Fibroblast of skin of left biceps (primary cell): ENCODE data around the gene AK5.
"Not testable (repeated sequence)": the region's sequence is repeated elsewhere in the genome, so short reads cannot be mapped to it uniquely, and the experiment has no call there.

Experiments
- DNase-seq, 2 experiments: peaks; one replicate each; pipeline ENCODE4 v3.0.0-alpha.2; 2013; ENCODE audit warnings: low read depth in 2 of 2

Gene AK5

DNA sequence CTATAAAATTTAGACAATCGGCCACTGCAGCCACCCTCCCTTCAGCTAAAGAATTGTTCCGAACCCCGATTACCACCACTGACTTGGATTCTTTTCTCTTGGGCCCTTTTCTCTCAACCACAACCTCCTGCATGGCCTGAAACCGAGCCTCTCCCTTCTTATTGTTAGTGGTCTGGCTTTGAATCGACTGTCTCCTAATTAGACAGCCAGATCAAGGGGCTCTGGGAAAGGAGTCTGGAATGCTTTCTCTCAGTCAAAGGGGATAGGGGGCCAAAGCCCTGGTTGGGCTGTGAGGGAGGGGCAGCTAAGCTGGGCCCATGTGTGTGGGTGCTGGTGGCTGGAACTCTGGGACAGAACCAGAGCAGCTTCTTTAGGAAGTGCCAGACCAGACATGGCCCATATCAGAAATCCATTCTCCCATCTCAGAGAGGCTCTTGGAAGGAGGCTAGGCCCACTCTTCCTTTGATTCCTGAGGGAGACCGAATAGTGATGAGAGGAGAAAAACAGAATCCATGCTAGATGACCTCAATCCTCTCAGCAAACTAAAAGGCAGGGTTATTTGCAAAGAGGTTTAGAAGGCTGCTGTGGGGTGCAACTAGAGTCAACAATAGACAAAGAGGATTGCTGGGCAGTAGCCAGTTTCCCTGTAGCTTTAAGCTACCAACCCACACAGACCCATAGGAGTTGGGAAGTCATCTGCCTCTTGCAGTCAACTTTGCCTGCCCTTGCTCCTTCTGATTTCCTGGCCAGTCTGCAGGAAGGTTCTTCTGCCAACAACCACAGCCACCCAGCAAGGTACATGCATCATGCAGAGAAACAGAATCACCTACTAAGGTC, 117.6 kb downstream of the AK5 start:
- DNase-seq, result no peak

GRCh38 chr1:77400781-77401180, 119.0 kb downstream of the AK5 start:
- no peak for DNase-seq

DNA sequence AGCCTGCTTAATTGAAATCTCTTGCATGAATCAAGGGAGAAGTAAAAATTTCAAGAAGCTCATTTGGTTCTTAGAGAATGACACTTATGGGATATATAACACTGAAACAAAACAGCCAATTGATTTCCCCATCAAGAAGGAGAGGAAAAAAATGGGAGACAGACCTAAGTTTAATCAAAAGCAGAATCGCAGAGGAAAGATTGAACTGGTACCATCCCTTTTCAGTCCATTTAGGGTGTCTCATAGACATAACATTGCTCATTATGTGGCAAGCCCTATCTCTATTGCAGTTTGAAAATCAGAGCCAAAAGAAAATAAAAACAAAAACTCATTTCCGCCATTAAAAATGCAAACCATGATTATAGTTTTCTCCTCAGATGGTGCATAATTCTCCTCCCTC, 119.6 kb downstream of the AK5 start:
- DNase-seq, result no peak

DNA sequence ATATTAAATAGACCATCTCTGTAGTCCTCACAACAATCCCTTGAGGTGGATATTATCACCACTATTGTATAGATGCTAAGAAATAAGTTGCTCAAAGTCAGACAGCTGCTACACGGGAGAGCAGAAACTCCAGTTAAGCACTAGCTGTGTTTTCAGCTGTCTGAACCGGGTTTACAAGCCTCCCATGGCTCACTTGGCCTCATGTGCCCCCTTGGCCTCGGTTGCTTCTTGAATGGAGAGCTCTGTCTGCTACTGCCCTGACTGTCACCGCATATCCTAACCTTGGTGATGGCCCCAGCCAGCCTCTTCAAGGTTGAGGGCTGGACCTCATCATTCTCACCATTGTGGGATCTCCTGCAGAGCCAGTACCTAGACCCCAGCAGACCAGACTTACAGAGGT, 123.4 kb downstream of the AK5 start:
- no peak for DNase-seq

DNA sequence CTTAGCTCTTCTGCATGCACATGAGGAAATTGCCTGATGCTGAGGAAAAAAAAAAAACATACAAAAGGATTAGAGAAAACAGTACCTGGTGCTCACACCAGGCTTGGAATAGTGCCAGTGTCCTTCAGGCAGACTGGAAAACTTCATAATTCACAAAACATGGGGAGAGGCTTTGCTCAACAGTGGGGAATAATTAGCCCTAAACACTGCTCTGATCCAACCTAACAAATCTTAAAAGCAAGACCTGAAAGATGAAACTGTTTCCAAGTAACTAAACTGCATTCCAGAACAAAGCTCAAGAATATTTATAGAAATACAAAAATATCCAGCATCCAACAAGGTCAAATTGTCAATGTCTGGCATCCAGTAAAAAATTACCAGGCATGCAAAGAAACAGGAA, 124.8 kb downstream of the AK5 start:
- DNase-seq, result no peak

DNA sequence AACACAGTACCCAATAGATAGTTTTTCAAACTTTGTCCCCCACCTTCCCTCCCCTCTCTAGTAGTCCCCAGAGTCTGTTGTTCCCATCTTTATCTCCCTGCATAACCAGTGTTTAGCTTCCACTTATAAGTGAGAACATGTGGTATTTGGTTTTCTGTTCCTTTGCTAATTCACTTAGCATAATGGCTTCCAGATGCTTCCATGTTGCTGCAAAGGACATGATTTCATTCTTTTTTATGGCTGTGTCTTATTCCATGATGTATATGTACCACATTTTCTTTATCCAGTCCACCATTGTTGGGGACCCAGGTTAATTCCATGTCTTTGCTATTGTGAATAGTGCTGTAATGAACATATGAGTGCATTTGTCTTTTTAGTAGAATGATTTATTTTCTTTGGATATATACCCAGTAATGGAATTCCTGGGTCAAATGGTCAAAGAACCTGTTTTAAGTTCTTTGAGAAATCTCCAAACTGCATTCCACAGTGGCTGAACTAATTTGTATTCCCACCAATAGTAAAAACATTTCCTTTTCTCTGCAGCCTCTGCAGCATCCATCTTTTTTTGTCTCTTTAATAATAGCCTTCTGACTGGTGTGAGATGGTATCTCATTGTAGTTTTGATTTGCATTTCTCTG, 126.0 kb downstream of the AK5 start:
- DNase-seq, result no peak

DNA sequence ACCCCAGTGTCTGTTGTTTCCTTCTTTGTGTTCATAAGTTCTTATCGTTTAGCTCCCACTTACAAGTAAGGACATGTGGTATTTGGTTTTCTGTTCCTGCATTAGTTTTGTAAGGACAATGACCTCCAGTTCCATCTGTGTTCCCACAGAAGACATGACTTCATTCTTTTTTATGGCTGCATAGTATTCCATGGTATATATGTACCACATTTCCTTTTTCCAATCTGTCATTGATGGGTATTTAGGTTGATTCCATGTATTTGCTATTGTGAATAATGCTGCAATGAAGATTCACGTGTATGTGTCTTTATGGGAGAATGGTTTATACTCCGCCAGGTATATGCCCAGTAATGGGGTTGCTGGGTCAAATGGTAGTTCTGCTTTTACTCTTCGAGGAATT, 127.1 kb downstream of the AK5 start:
- DNase-seq, result not testable (repeated sequence)

GRCh38 chr1:77412069-77412819, 130.4 kb downstream of the AK5 start:
- DNase-seq, result no peak

GRCh38 chr1:77412820-77413530, 131.2 kb downstream of the AK5 start:
- DNase-seq, result no peak

DNA sequence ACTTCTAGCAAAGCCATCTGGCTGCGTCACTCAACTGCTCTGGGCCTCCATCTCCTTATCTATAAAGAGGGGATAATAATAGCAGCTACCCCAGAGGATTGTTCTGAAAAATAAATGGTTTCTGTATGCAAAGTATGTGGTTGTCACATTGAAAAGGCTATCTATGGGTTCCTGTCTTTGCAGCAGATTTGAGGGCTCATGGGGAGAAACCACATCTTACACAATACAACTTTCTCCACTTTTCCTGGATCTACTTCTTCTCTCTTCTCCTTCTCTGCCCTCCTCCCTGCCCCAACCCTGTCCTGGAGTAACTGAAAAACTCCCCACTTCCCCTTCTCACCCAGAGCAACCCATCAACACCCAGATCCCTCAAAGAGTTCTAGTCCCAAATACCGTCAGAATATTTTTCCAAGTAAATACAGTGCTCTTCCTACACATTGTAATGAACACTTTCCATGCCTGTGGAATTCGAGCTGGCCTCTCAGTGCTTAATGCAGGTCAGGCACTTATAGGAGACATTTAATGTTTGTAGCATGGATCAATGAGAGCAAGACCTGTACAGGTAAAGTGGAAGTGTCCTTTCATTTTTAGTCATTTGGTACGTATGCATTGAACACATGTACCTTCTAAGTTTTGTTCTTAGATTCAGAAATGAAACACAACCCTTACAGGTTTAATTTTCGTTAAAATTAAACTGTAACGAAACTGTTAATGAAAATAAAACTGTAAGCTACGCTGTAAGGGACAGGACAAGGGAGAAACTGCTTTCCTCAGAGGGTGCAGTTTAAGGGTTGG, 131.9 kb downstream of the AK5 start:
- DNase-seq, result no peak

GRCh38 chr1:77415579-77415978, 133.8 kb downstream of the AK5 start:
- DNase-seq, result no peak

DNA sequence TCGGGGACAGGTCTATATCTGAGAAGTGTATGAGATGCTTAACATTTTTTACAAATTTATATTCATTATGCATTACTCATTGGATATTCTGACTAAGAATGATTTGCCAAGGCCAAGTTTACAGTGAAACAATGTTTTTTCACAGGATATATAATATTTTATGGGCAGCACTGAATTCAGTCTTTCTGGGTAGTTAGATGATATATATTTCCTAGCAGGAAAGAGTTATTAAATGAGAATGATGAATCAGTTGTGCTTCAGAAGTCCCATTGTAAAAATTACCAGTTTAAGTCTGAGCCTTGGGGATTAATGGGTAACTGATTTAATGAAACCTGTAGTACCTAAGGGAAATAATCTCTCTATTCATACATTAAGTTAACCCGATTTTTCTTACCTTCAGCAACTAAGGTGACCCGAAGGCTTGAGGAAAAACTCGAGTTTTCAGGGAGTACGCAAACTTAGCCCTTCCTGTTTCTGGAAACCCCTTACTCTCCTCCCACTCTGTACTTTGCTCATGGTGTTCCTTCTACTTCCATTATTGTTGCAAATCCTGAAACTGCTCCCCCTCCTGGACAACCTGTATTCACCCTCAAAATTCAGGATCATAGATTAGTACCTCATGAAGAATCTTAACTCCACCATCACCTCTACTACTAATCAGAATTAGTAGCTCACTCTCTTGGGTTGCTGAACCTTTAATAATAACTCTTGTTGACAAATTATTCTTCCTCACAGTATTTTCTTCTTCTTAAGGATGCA, 135.1 kb downstream of the AK5 start:
- DNase-seq, result no peak

GRCh38 chr1:77418055-77418454, 136.2 kb downstream of the AK5 start:
- not testable (repeated sequence) for DNase-seq

GRCh38 chr1:77421504-77422233, 139.8 kb downstream of the AK5 start:
- DNase-seq, result no peak

GRCh38 chr1:77424236-77424635, 142.4 kb downstream of the AK5 start:
- no peak for DNase-seq

DNA sequence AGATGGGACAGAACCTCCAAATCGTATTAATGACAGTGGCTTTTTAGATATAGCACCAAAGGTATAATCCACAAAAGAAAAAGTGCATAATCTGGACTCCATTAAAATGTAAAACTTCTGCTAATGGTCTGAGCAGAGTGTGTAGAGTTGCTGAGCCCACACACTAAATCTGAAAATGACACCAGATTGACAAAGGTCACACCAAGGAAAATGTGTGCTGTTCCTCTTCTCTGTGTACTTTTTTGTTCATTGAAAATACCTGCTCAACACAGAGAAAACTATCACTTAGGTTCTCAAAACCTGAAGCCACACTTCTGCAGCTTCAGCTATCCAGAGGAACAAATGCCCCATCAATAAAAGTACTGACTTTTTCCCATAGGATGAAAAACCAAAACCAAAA, 146.2 kb downstream of the AK5 start:
- DNase-seq, result no peak

- no peak for DNase-seq
Measured at GRCh38 chr1:77430966-77431690, 149.3 kb downstream of the AK5 start.

DNA sequence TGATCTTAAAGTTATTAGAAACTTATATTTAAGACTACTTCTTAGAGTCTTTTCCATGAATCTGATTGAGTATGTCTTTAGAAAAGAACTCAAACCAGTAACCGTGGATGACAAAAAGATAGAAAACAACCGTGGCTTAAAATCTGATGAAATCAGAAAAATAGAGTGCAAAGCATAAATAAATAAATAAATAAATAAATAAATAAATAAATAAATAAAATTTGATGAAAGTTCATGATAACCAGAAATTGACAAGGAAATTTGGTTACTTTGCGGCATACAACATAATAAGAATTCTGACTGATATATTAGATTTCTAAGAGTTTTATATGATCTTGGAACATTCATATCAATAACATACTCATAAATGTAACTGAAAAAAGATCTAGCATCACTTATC, 152.1 kb downstream of the AK5 start:
- no peak for DNase-seq

DNA sequence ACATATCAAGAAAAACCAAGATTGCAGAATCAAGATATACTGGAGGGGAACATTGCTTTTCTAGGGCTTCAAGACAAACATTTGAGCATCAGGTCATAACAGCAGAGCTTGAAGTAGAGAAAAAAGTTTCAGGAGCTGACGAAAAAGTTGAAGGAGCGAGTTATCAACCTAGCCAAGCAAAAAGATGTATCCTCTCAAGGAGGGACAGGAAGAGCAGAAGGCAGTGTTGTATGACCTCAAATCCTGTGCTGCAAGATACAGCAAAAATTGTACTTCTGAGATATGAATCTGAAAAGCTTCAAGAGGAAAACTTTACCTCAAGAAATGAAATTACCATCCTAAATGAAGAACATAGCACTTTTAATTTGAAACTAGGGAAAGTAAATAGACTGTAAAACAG, 153.1 kb downstream of the AK5 start:
- no peak for DNase-seq
